B cell (primary cell): Measurements from ENCODE around the gene MROH9. TPM values are rescaled to one million over a fixed set of nuclear protein-coding genes. Genes with fewer than 3 reads are reported as not detected.

Experiments
- ATAC-seq: fragments of 200-7000 bp; cut with Tn5 transposase; one replicate; pipeline ENCODE4 v1.10.0; 2021; ENCODE audit warnings: low read depth, mild to moderate bottlenecking, moderate number of reproducible peaks, moderate library complexity
- CTCF ChIA-PET: fragments of 350-600 bp; sonication (Branson Sonifier 250); formaldehyde crosslinking; loops from one replicate; lab custom pipeline; 2021; ENCODE audit warnings: antibody characterized with exemption, inconsistent platforms; lab: Charles Lee
- POLR2A ChIA-PET: fragments of 350-600 bp; sonication (Branson Sonifier 250); formaldehyde crosslinking; loops from one replicate; lab custom pipeline; 2021; ENCODE audit warnings: antibody characterized with exemption; lab: Charles Lee
- DNase-seq: peaks from one replicate; pipeline ENCODE4 v3.0.0; 2013
- H2AFZ ChIP-seq: 2 replicates; pipeline ENCODE4 v1.6.1; 2012; ENCODE audit warnings: mild to moderate bottlenecking, low read depth, low read length; ENCODE audit not compliant: insufficient read depth, poor library complexity, severe bottlenecking
- H3K27ac ChIP-seq, 2 donors: 1 replicate in 1 of 2; 2 replicates in 1 of 2; pipeline ENCODE4 v1.5.1; 2012 to 2013; ENCODE audit warnings: low read length in 2 of 2, mild to moderate bottlenecking in 2 of 2, moderate library complexity in 1 of 2
- H3K27me3 ChIP-seq, 4 experiments: fragments of 200-600 bp in 1 of 4; sonication (generic) in 1 of 4; replicated peaks in 1 of 4; 1 replicate in 2 of 4; 2 replicates in 2 of 4; pipeline versions ENCODE4 v1.6.1 to v1.7.0; 2013 to 2016; ENCODE audit warnings: low read length in 3 of 4, mild to moderate bottlenecking in 2 of 4, mixed read lengths in 1 of 4, moderate library complexity in 1 of 4; ENCODE audit not compliant: insufficient read depth in 4 of 4, control insufficient read depth in 3 of 4; ENCODE audit errors: control extremely low read depth in 1 of 4
- H3K36me3 ChIP-seq, 2 experiments: replicated peaks in 1 of 2; 1 replicate in 1 of 2; 2 replicates in 1 of 2; pipeline versions ENCODE4 v1.6.1 to v1.7.1; 2013; ENCODE audit warnings: low read length in 1 of 2; ENCODE audit not compliant: insufficient read depth in 2 of 2, control insufficient read depth in 1 of 2; ENCODE audit errors: control extremely low read depth in 1 of 2, extremely low read depth in 1 of 2
- H3K4me1 ChIP-seq, 2 donors: fragments of 200-600 bp in 1 of 2; sonication (generic) in 1 of 2; 1 replicate in 1 of 2; 2 replicates in 1 of 2; pipeline versions ENCODE4 v1.5.1 to v1.6.1; 2013 to 2017; ENCODE audit warnings: low read length in 2 of 2; ENCODE audit not compliant: control insufficient read depth in 2 of 2, insufficient read depth in 2 of 2
- H3K4me2 ChIP-seq: replicated peaks from 2 replicates; pipeline ENCODE3; 2012; ENCODE audit warnings: mild to moderate bottlenecking, low read depth, low read length; ENCODE audit not compliant: poor library complexity, severe bottlenecking
- H3K4me3 ChIP-seq, 5 experiments: fragments of 200-600 bp in 1 of 5; sonication (generic) in 1 of 5; 1 replicate in 3 of 5; 2 replicates in 2 of 5; pipeline versions ENCODE4 v1.5.1 to v1.7.0; 2011 to 2016; ENCODE audit warnings: low read length in 4 of 5, mild to moderate bottlenecking in 4 of 5, low read depth in 2 of 5, control low read depth in 1 of 5, moderate library complexity in 1 of 5; ENCODE audit not compliant: insufficient read depth in 1 of 5; ENCODE audit errors: control extremely low read depth in 1 of 5, extremely low read depth in 1 of 5
- H3K79me2 ChIP-seq: fragments of 200-600 bp; sonication (generic); one replicate; pipeline ENCODE4 v1.6.0; 2016; ENCODE audit warnings: low read length; ENCODE audit not compliant: control insufficient read depth, insufficient read depth
- H3K9ac ChIP-seq: fragments of 200-600 bp; sonication (generic); 2 replicates; pipeline ENCODE4 v1.6.1; 2017; ENCODE audit warnings: mild to moderate bottlenecking, low read length, moderate library complexity
- H3K9me3 ChIP-seq, 3 donors: one replicate each; pipeline versions ENCODE4 v1.6.1 to v1.7.1; 2013; ENCODE audit warnings: low read length in 2 of 3; ENCODE audit not compliant: control insufficient read depth in 2 of 3, insufficient read depth in 1 of 3; ENCODE audit errors: control extremely low read depth in 1 of 3
- H4K20me1 ChIP-seq: 2 replicates; pipeline ENCODE4 v1.6.0; 2012; ENCODE audit warnings: mild to moderate bottlenecking, low read length; ENCODE audit not compliant: insufficient read depth, control insufficient read depth, poor library complexity, severe bottlenecking
- H3K27ac Mint-ChIP-seq: one replicate; pipeline ENCODE4 v1.8.0; 2021; ENCODE audit warnings: mixed read lengths
- H3K27me3 Mint-ChIP-seq: one replicate; pipeline ENCODE4 v1.8.0; 2021; ENCODE audit warnings: mixed read lengths
- H3K4me1 Mint-ChIP-seq: one replicate; pipeline ENCODE4 v1.8.0; 2021; ENCODE audit warnings: mixed read lengths
- H3K4me3 Mint-ChIP-seq: one replicate; pipeline ENCODE4 v1.8.0; 2021; ENCODE audit warnings: mixed read lengths
- H3K9me3 Mint-ChIP-seq: one replicate; pipeline ENCODE4 v1.8.0; 2022; ENCODE audit warnings: mixed read lengths; ENCODE audit not compliant: insufficient read depth
- EZH2 ChIP-seq: IDR thresholded peaks from 2 replicates; pipeline ENCODE4 v1.6.1; 2012; ENCODE audit warnings: borderline replicate concordance, low read depth, mild to moderate bottlenecking, moderate library complexity, low read length; ENCODE audit not compliant: insufficient read depth, poor library complexity, severe bottlenecking
- WGBS: methylation state at CpG from one replicate; pipeline ENCODE4 v1.1.5; 2013; ENCODE audit warnings: missing lambda C conversion rate; ENCODE audit not compliant: insufficient coverage; 5-methylcytosine and 5-hydroxymethylcytosine counted together
- intact Hi-C: fragments of 100-400 bp; cut with micrococcal nuclease; formaldehyde crosslinking; loops from one replicate; pipeline ENCODE4 v1.10.0; 2022
- polyA plus RNA-seq: library from polyadenylated mRNA; depleted of rRNA; stranded (reverse); fragments of >200 nt; gene quantifications from 2 replicates; pipeline ENCODE4 v1.2.3, GENCODE V29; 2012
- total RNA-seq, 2 donors: library from RNA; stranded (reverse); fragments of 120-200 nt in 1 of 2; gene quantifications; 1 replicate in 1 of 2; 2 replicates in 1 of 2; pipeline versions ENCODE4 v1.2.3 to v1.2.4, GENCODE V29; 2013 to 2022
- TF ChIP-seq, protein P1 (sequence below): fragments of 200-600 bp; IDR thresholded peaks from one replicate; pipeline ENCODE4 v1.8.0; 2022; ENCODE audit warnings: antibody characterized with exemption, mild to moderate bottlenecking

Gene MROH9
- total and polyA plus RNA-seq, 2 donors (not counting 1 experiment from before 2014, with no cell fraction given) = not detected

GRCh38 chr1:170993151-170993550, 57.8 kb downstream of the MROH9 start:
- Histone ChIP-seq H4K20me1 (no peaks in the 10 kb centered on the region), H3K9me3 (no peaks in the 10 kb centered on the region), H3K4me3 (no peak overlapping the region), H3K4me2 (no peak overlapping the region), H3K27me3 (no peaks in the 10 kb centered on the region), H3K9ac (no peak overlapping the region), H3K4me1 (no peaks in the 10 kb centered on the region), H3K36me3 (no peaks in the 10 kb centered on the region), H3K27ac (no peak overlapping the region), H3K79me2 (no peaks in the 10 kb centered on the region), H2AFZ (no peak overlapping the region)
- DNase-seq (no peak), ATAC-seq (no peak)
- H3K9me3 Mint-ChIP-seq = no peaks in the 10 kb centered on the region
- no peak overlapping the region for H3K27ac Mint-ChIP-seq
- H3K27me3 Mint-ChIP-seq = no peaks in the 10 kb centered on the region
- POLR2A ChIA-PET = no interaction called here
- intact Hi-C loops = no loop called here
- H3K4me1 Mint-ChIP-seq = no peaks in the 10 kb centered on the region
- CTCF ChIA-PET = no interaction called here
- H3K4me3 Mint-ChIP-seq = no peak overlapping the region
- TF ChIP-seq, protein P1, sequence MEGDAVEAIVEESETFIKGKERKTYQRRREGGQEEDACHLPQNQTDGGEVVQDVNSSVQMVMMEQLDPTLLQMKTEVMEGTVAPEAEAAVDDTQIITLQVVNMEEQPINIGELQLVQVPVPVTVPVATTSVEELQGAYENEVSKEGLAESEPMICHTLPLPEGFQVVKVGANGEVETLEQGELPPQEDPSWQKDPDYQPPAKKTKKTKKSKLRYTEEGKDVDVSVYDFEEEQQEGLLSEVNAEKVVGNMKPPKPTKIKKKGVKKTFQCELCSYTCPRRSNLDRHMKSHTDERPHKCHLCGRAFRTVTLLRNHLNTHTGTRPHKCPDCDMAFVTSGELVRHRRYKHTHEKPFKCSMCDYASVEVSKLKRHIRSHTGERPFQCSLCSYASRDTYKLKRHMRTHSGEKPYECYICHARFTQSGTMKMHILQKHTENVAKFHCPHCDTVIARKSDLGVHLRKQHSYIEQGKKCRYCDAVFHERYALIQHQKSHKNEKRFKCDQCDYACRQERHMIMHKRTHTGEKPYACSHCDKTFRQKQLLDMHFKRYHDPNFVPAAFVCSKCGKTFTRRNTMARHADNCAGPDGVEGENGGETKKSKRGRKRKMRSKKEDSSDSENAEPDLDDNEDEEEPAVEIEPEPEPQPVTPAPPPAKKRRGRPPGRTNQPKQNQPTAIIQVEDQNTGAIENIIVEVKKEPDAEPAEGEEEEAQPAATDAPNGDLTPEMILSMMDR = no peak
- no peak for TF ChIP-seq EZH2

- intact Hi-C loops = no loop called here
Observed at GRCh38 chr1:170993717-170994116, 58.4 kb downstream of the MROH9 start.

More at GRCh38 chr1:170993717-170994116, 58.4 kb downstream of the MROH9 start:
- no peak overlapping the region for H3K4me3 Mint-ChIP-seq
- Histone ChIP-seq H3K27ac (no peak overlapping the region), H3K4me1 (no peaks in the 10 kb centered on the region), H3K79me2 (no peaks in the 10 kb centered on the region), H2AFZ (no peak overlapping the region), H3K36me3 (no peaks in the 10 kb centered on the region), H3K27me3 (no peaks in the 10 kb centered on the region), H3K4me2 (no peak overlapping the region), H3K4me3 (no peak overlapping the region), H3K9me3 (no peaks in the 10 kb centered on the region), H3K9ac (no peak overlapping the region), H4K20me1 (no peaks in the 10 kb centered on the region)
- no peaks in the 10 kb centered on the region for H3K4me1 Mint-ChIP-seq
- ATAC-seq = no peak
- WGBS = no CpG with 5 or more reads among the region's 1 CpG
- POLR2A ChIA-PET = no interaction called here
- no peaks in the 10 kb centered on the region for H3K27me3 Mint-ChIP-seq
- TF ChIP-seq EZH2 = no peak
- TF ChIP-seq, protein P1 = no peak
- CTCF ChIA-PET = no interaction called here
- no peaks in the 10 kb centered on the region for H3K9me3 Mint-ChIP-seq
- no peak for DNase-seq
- no peak overlapping the region for H3K27ac Mint-ChIP-seq
